H1 (cell line): ENCODE results near the gene SLC37A1. TPM values are rescaled to one million over a fixed set of nuclear protein-coding genes. Genes with fewer than 3 reads are reported as not detected.

ENCODE experiments used
- BACH1 ChIP-seq: IDR thresholded peaks from 2 replicates; pipeline ENCODE4 v1.6.1; 2012; ENCODE audit warnings: low read length, improper control_type of control experiment
- CHD1 ChIP-seq: IDR thresholded peaks from 2 replicates; pipeline ENCODE4 v1.6.1; 2012; ENCODE audit warnings: low read depth, low read length, improper control_type of control experiment
- HDAC6 ChIP-seq: IDR thresholded peaks from one replicate; pipeline ENCODE4 v1.7.1; 2012; ENCODE audit warnings: low read depth, mild to moderate bottlenecking, inconsistent platforms, low read length, moderate library complexity
- MAFK ChIP-seq: IDR thresholded peaks from 2 replicates; pipeline ENCODE4 v1.6.1; 2012; ENCODE audit warnings: low read depth, mild to moderate bottlenecking, improper control_type of control experiment, low read length
- POU5F1 ChIP-seq: IDR thresholded peaks from 2 replicates; pipeline ENCODE4 v1.6.1; 2011; ENCODE audit warnings: low read depth, mild to moderate bottlenecking, low read length, moderate library complexity
- TEAD4 ChIP-seq: IDR thresholded peaks from 2 replicates; pipeline ENCODE4 v1.6.1; 2012; ENCODE audit warnings: low read depth, low read length, inconsistent platforms, mixed read lengths
- polyA plus RNA-seq, 7 experiments: library from polyadenylated mRNA; depleted of rRNA in 3 of 7; stranded (reverse) in 5 of 7; unstranded in 2 of 7; fragments of >200 nt in 5 of 7; fragments of 200-250 nt in 2 of 7; gene quantifications; 1 replicate in 5 of 7; 2 replicates in 1 of 7; 4 replicates in 1 of 7; pipeline versions ENCODE4 v1.2.1 to v1.2.3, GENCODE V29; 2011 to 2013; ENCODE audit warnings: missing spikeins in 2 of 7, mixed read lengths in 2 of 7
- total RNA-seq: library from RNA; stranded (reverse); fragmentation: NEBNext Ultra II Directional; extraction: Animal tissue kit (Norgen Biotek cat#: 25700); gene quantifications from 2 replicates; pipeline ENCODE4 v1.2.1, GENCODE V29; 2021

The SLC37A1 gene
- total and polyA plus RNA-seq, 2 of the 8 experiments (the other 6 are each of a cell fraction or from before 2014, with no cell fraction given) = 15.6 to 30.9 TPM

DNA sequence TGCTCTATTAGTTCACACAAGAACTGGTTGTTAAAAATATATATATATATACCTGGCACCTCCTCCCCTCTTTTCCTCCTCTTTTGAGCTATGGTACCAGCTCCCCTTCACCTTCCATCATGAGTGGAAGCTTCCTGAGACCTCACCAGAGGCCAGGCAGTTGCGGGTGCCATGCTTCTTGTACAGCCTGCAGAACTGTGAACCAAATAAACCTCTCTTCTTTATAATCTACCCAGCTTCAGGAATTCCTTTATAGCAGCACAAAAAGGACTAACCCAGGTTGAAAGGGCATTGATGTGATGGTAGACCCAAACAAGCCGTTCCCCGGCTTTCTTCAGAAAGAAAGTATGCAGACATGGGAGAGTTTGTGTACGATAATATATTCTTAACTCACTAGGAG is 32.5 kb upstream of the SLC37A1 start (continued):
- TF ChIP-seq POU5F1 = no peak
- no peak for TF ChIP-seq MAFK
- TF ChIP-seq HDAC6 = no peak
- no peak for TF ChIP-seq CHD1
- no peak for TF ChIP-seq BACH1
- no peak for TF ChIP-seq TEAD4
